ENCODE data around the gene MTHFS.

Gene MTHFS

DNA sequence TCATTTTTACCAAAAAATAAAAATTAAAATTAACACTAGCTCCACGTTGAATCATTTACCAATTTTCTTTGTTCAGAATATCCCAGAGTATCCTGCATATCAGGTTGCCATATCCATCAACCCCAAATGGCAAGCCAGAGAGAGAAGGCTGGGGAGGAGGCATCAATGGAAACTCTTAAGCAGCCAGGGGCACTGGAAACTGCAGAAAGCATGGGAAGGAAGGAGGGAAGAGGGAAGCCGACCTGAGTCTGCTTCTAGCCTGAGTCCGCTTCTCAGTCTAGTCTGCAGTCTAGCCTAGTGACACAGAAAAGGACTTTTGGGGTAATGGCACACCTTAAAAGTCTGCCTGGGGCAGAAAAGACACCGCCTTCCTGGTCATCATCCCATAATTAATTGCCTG is 1.6 kb upstream of the MTHFS start:
- TF ChIP-seq, protein P1, sequence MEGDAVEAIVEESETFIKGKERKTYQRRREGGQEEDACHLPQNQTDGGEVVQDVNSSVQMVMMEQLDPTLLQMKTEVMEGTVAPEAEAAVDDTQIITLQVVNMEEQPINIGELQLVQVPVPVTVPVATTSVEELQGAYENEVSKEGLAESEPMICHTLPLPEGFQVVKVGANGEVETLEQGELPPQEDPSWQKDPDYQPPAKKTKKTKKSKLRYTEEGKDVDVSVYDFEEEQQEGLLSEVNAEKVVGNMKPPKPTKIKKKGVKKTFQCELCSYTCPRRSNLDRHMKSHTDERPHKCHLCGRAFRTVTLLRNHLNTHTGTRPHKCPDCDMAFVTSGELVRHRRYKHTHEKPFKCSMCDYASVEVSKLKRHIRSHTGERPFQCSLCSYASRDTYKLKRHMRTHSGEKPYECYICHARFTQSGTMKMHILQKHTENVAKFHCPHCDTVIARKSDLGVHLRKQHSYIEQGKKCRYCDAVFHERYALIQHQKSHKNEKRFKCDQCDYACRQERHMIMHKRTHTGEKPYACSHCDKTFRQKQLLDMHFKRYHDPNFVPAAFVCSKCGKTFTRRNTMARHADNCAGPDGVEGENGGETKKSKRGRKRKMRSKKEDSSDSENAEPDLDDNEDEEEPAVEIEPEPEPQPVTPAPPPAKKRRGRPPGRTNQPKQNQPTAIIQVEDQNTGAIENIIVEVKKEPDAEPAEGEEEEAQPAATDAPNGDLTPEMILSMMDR (IDR thresholded peaks at IDR 0.05; ENCODE audit: low read depth, low read length), result no peak
- no peak overlapping the region for H3K4me3 ChIP-seq (replicated peaks in 1 of 2; ENCODE audit: low read depth in 2 of 2, low read length in 2 of 2)
- no peak for DNase-seq (ENCODE audit: low read depth in 2 of 2)

DNA sequence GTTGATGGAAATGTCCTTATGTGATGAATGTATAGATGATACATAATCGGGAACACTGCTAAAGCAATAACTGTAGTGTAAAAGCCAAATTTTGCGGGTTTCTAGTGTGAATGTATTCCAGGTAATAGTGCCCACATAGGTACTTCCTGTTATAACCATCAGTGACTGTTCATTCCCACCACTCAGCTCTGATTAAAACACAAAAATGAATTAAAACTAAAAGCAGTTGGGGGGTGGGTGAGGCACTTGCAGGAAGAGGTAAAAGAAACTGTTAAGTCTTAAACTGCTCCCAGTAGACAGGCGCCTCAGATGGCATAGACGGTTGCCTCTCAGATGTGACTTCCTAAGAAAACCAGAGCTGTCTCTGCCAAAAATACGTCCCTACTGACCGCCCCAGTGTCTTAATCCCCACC is 893 bp upstream of the MTHFS start:
- no peak overlapping the region for H3K4me3 ChIP-seq (replicated peaks in 1 of 2; ENCODE audit: low read depth in 2 of 2, low read length in 2 of 2)
- TF ChIP-seq, protein P1 (IDR thresholded peaks at IDR 0.05; ENCODE audit: low read depth, low read length), result no peak
- DNase-seq (ENCODE audit: low read depth in 2 of 2), result no peak

DNA sequence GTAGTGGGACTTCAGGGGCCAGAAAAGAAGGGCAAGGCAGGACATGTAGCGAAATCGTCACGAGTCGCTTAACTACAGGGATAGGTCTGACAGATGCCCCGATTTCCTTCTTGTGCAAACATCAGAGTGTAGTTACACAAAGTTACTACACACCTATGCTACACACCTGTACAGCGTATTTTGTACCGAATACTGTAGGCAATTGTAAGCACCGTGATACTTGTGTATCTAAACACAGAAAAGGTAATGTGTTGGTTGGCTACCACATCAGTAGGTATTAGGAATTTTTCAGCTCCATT is 515 bp upstream of the MTHFS start:
- peak overlapping the region; percentile 66 to 74 for H3K4me3 ChIP-seq (replicated peaks in 1 of 2; ENCODE audit: low read depth in 2 of 2, low read length in 2 of 2)
- peak in 1 of 2 donors; percentile 39 for DNase-seq (ENCODE audit: low read depth in 2 of 2)
- TF ChIP-seq, protein P1 (IDR thresholded peaks at IDR 0.05; ENCODE audit: low read depth, low read length), result no peak

DNA sequence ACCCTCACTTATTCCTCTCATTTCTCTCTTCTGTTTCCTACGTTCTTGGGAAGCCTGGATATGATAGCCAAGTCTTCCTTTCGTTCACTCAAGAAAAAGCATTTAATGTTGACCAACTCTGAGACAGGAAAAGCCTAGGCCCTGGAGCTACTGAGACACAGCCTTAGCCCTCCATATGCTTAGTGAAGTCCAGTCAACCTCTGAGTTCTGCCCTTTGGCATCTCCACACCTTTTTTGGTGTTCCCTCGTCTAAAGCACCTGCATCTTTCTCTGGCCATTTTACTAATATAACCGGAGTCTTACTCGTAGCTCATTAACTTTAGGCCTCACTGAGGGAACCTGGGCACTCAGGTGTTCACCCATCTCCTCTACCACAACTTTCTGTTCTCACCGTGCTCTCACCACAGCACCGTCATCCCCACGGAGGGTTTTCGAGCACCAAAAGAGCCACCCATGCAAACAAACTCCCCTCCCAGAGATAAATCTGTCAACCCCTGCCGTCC is 632 bp downstream of the MTHFS start:
- TF ChIP-seq, protein P1 (IDR thresholded peaks at IDR 0.05; ENCODE audit: low read depth, low read length), result no peak
- DNase-seq (ENCODE audit: low read depth in 2 of 2), result no peak
- peak overlapping the region; percentile 66 to 74 for H3K4me3 ChIP-seq (replicated peaks in 1 of 2; ENCODE audit: low read depth in 2 of 2, low read length in 2 of 2)

DNA sequence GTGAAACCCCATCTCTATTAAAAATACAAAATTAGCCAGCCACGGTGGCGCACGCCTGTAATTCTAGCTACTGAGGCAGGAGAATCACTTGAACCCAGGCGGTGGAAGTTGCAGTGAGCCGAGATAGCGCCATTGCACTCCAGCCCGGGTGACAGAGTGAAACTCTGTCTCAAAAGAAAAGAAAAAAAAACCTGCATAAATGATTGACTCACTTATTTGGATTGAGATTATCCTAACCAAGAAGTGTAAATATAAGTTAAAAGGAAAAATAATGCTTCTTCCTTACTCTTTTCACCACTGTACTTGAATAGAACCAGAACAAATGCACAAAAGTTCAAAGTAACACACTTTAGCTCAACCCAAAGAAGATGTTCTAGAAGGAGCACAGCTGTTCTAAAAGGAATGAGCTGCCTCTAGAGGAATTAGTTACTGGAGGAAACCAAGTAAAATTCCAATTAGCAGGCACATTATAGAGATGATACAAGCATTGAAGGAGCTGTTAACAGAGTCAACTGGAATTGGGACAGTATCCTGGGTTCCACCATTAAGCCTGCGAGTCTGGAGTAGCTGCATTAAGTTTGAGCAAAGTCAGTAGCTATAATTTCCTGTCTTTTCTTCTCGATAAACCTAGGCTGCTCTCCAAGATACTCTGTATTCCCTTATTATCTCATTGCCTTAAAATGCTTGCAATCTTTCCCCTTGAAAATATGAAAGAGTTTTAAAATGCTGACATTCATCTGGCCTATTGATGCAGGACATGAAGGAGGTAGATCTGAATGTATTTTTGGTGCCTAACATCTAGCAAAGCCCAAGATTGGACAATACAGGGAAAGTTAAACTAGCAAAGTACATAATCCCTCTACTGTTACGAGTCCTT is 9.5 kb downstream of the MTHFS start:
- H3K4me3 ChIP-seq (replicated peaks in 1 of 2; ENCODE audit: low read depth in 2 of 2, low read length in 2 of 2), result no peak overlapping the region
- TF ChIP-seq, protein P1 (IDR thresholded peaks at IDR 0.05; ENCODE audit: low read depth, low read length), result no peak
- DNase-seq (ENCODE audit: low read depth in 2 of 2), result peak in 1 of 2 donors; percentile 21

DNA sequence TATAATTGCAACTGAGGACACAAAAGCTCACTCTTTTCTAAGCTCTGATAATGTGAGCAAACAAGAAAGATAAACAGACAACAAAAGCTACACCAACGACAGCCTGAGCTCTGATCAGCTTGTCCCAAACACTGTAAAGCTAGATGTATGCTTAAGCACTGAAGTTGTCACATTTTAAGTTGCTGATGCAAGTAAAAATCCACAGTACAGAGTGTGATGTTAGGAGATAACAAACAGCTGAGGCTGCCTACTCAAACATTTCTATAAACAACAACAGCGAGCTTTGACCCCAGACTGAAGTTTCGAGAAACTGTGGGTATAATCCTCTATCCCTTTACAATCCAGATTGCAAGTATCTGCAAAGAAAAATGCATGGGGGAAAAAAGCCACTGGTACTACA is 10.7 kb downstream of the MTHFS start:
- TF ChIP-seq, protein P1 (IDR thresholded peaks at IDR 0.05; ENCODE audit: low read depth, low read length), result no peak
- H3K4me3 ChIP-seq (replicated peaks in 1 of 2; ENCODE audit: low read depth in 2 of 2, low read length in 2 of 2), result no peak overlapping the region
- DNase-seq (ENCODE audit: low read depth in 2 of 2), result no peak
